Adrenal gland (tissue), 5 donors: ENCODE results near the gene CKS2.

Source experiments
- CTCF ChIP-seq, 6 experiments: fragments of 450-650 bp in 4 of 6; fragments of 200-600 bp in 2 of 6; sonication (generic) in 1 of 6; IDR thresholded peaks; 1 replicate in 5 of 6; 2 replicates in 1 of 6; pipeline versions ENCODE4 v1.5.1 to v1.8.0; 2016 to 2021; ENCODE audit warnings: antibody characterized with exemption in 6 of 6, mild to moderate bottlenecking in 2 of 6, moderate library complexity in 1 of 6
- POLR2A ChIP-seq, 2 donors: fragments of 450-650 bp; IDR thresholded peaks; one replicate each; pipeline ENCODE4 v1.6.1; 2017; ENCODE audit warnings: antibody characterized with exemption in 2 of 2, mild to moderate bottlenecking in 2 of 2, moderate library complexity in 1 of 2
- donor health status: DM: no; HTN: no; CAD: no.

- TF ChIP-seq CTCF (IDR thresholded peaks at IDR 0.05), result no peak
- TF ChIP-seq POLR2A (IDR thresholded peaks at IDR 0.05), result no peak
These were observed 53.1 kb downstream of the CKS2 start for GRCh38 chr9:89363921-89364665.
